GM23248 (cell line): ENCODE data around the gene SLC1A6.

Source experiments
- EZH2 ChIP-seq: fragments of 200-600 bp; sonication (generic); IDR thresholded peaks from 2 replicates; pipeline ENCODE4 v1.6.1; 2018; ENCODE audit warnings: antibody characterized with exemption, mild to moderate bottlenecking; ENCODE audit not compliant: insufficient read depth, poor library complexity, severe bottlenecking
- EZH2phosphoT487 ChIP-seq: fragments of 200-600 bp; sonication (generic); IDR thresholded peaks from 2 replicates; pipeline ENCODE4 v1.6.1; 2018; ENCODE audit warnings: antibody characterized with exemption, moderate library complexity, mild to moderate bottlenecking, low read depth; ENCODE audit not compliant: insufficient read depth

DNA sequence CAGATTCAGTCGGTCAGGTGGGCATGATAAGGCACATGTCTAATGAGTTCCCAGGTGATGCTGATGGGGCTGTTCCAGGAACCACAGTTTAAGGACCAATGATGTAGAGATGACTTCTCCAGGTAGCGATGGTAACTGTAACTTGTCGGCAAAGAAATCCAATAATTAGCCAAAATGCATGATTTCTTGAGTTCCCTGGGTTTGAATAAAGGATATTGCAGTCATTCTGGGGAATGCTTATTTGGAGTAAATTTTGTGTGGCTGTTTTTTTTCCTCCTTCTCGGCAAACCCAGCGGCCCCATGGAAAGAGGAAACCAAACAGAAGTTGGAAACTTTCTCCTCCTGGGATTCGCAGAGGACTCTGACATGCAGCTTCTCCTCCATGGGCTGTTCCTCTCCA lies 38.5 kb downstream of the SLC1A6 start, which contains the start of gene OR7C2:
- TF ChIP-seq EZH2phosphoT487: no peak
- TF ChIP-seq EZH2: no peak
